Left ventricle myocardium inferior (tissue), 1 donor: Measurements from ENCODE around the gene RBM27. TPM values are rescaled to one million over a fixed set of nuclear protein-coding genes. Genes with fewer than 3 reads are reported as not detected.
"Not testable (repeated sequence)": the region's sequence is repeated elsewhere in the genome, so short reads cannot be mapped to it uniquely, and the experiment has no call there.

ENCODE experiments used
- DNase-seq: peaks from one replicate; pipeline ENCODE4 v3.0.0-alpha.2; 2020
- H3K27ac ChIP-seq: fragments of 200-600 bp; replicated peaks from 2 replicates; pipeline ENCODE4 v1.8.0; 2021
- H3K27me3 ChIP-seq: fragments of 200-600 bp; 2 replicates; pipeline ENCODE4 v1.8.0; 2021; ENCODE audit warnings: low read depth
- H3K36me3 ChIP-seq: fragments of 200-600 bp; 2 replicates; pipeline ENCODE4 v1.8.0; 2021
- H3K4me1 ChIP-seq: fragments of 200-600 bp; 2 replicates; pipeline ENCODE4 v1.8.0; 2021
- H3K4me3 ChIP-seq: fragments of 200-600 bp; 2 replicates; pipeline ENCODE4 v1.8.0; 2021; ENCODE audit warnings: mild to moderate bottlenecking, moderate library complexity
- H3K9me3 ChIP-seq: fragments of 200-600 bp; replicated peaks from 2 replicates; pipeline ENCODE4 v1.8.0; 2021
- intact Hi-C: fragments of 100-400 bp; cut with micrococcal nuclease; formaldehyde crosslinking; loops from one replicate; pipeline ENCODE4 v1.11.0; 2022
- total RNA-seq: library from RNA; stranded (reverse); fragmentation: NEBNext Ultra II Directional; extraction: Animal tissue kit (Norgen Biotek cat#: 25700); gene quantifications from one replicate; pipeline ENCODE4 v1.2.1, GENCODE V29; 2021
- TF ChIP-seq, protein P1 (sequence below): fragments of 200-600 bp; IDR thresholded peaks from 2 replicates; pipeline ENCODE4 v1.8.0; 2021; ENCODE audit warnings: antibody characterized with exemption, mild to moderate bottlenecking, borderline replicate concordance
- donor health status: DM: no; HTN: yes; CAD: no; lungs with severe emphysema.

Gene RBM27
- total RNA-seq, 1 donor from 2014 or later: 15.9 TPM

DNA sequence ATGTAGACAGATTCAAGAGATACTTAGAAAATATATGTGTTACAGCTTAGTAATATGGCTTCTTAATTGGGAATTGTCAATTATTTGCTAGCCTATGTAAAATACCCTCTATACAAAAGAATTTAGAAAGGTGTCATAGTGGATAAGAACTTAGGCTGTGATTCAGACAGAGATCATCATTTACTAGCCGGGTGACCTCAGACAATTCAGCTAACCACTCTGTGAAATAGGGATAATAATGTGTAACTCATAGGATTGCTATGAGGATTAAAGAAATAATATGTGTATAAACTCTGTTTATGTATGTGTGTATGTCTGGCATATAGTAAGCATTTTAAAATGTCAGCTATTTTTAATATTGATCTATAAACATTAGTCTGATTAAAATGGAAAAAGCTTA lies 15.0 kb upstream of the RBM27 start:
- Histone ChIP-seq H3K4me1 (peaks cover 2% of the 10 kb centered on the region), H3K27me3 (peaks cover 6% of the 10 kb centered on the region), H3K36me3 (no peaks in the 10 kb centered on the region), H3K27ac (no peak overlapping the region), H3K9me3 (no peaks in the 10 kb centered on the region), H3K4me3 (no peak overlapping the region)
- DNase-seq: no peak
- intact Hi-C loops: no loop called here
- TF ChIP-seq, protein P1, sequence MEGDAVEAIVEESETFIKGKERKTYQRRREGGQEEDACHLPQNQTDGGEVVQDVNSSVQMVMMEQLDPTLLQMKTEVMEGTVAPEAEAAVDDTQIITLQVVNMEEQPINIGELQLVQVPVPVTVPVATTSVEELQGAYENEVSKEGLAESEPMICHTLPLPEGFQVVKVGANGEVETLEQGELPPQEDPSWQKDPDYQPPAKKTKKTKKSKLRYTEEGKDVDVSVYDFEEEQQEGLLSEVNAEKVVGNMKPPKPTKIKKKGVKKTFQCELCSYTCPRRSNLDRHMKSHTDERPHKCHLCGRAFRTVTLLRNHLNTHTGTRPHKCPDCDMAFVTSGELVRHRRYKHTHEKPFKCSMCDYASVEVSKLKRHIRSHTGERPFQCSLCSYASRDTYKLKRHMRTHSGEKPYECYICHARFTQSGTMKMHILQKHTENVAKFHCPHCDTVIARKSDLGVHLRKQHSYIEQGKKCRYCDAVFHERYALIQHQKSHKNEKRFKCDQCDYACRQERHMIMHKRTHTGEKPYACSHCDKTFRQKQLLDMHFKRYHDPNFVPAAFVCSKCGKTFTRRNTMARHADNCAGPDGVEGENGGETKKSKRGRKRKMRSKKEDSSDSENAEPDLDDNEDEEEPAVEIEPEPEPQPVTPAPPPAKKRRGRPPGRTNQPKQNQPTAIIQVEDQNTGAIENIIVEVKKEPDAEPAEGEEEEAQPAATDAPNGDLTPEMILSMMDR: no peak

DNA sequence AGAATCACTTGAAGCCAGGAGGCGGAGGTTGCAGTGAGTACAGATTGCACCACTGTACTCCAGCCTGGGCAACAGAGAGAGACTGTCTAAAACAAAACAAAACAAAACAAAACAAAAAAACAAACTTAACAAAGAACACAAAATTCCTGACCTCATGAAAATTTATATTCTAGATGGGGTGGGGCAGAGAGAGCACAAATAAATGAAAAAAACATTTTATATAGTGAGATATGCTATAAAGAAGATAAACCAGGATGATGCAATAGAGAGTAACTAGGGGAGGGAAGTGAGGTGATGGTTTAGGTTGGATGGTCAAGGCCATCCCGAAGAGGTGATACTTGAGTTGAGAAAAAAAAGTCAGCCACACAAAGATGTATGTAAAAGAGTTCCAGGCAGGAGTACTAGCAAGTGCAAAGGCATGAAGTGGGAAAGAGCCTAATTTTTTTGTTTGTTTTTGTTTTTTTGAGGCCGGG lies 10.8 kb upstream of the RBM27 start:
- H3K4me3 ChIP-seq: no peak overlapping the region
- TF ChIP-seq, protein P1: no peak
- no peaks in the 10 kb centered on the region for H3K4me1 ChIP-seq
- peaks cover 6% of the 10 kb centered on the region for H3K27me3 ChIP-seq
- no peak for DNase-seq
- H3K36me3 ChIP-seq: no peaks in the 10 kb centered on the region
- intact Hi-C loops: no loop called here
- H3K27ac ChIP-seq: no peak overlapping the region
- no peaks in the 10 kb centered on the region for H3K9me3 ChIP-seq

DNA sequence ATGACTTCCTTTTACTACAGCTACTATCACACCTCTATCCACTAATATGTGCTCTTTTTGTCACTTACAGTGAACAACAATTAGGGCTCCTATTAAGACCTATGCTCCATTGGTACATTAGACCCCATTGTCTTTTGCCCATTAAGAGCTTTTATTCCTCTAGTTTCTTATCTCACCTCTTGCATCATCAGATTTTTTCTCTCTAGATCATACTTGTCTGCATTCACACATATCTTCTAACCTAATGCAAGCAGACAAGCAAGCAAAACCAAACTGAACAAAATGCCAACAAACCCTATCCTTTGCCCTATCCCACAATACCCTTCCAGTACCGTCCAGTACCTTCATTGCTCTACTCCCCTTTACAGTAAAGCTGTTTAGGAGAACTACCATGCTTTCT lies 10.1 kb upstream of the RBM27 start:
- Histone ChIP-seq H3K4me3 (no peak overlapping the region), H3K27ac (no peak overlapping the region), H3K36me3 (no peaks in the 10 kb centered on the region), H3K9me3 (no peaks in the 10 kb centered on the region), H3K27me3 (peaks cover 6% of the 10 kb centered on the region), H3K4me1 (no peaks in the 10 kb centered on the region)
- intact Hi-C loops: no loop called here
- TF ChIP-seq, protein P1: no peak
- DNase-seq: no peak

DNA sequence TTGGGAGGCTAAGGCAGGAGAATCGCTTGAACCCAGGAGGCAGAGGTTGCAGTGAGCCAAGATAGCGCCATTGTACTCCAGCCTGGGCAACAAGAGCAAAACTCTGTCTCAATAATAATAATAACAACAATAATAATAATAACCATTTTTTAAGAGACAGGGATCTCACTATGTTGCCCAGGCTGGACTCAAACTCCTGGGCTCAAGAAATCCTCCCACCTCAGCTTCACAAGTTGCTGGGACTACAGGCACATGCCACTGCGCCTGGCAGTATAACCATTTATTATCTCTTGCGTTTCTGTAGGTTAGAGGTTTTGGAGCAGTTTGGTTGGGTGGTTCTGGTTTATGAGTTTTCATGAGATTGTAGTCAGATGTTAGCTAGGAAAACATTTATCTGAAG lies 8.4 kb upstream of the RBM27 start:
- H3K9me3 ChIP-seq, H3K4me1 ChIP-seq, H3K36me3 ChIP-seq, H3K27ac ChIP-seq, H3K4me3 ChIP-seq, DNase-seq, H3K27me3 ChIP-seq, intact Hi-C loops: not testable (repeated sequence)

DNA sequence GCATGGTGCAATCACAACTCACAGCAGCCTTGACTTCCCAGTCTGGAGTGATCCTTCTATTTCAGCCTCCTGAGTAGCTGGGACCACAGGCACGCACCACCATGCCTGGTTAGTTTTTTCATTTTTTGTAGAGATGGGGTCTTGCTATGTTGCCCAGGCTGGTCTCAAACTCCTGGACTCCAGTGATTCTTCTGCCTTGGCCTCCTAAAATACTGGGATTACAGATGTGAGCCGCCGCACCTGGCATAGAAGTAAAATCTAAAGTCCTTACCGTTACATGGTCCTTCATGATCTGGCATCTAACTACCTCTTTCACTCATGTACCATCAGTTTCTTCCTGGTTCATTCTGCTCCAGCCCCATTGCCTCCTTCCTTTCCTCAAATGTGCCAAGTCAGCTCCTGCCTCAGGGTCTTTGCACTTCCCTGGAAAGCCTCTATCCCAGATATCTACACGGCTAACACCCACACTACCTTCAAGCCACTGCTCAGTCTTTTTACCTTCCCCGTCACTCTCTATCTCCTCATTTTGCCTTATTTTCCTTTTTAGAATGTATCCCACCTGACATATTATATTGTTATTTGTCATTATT lies 6.9 kb upstream of the RBM27 start:
- TF ChIP-seq, protein P1: no peak
- Histone ChIP-seq H3K4me1 (no peaks in the 10 kb centered on the region), H3K36me3 (no peaks in the 10 kb centered on the region), H3K4me3 (no peak overlapping the region), H3K27me3 (no peaks in the 10 kb centered on the region), H3K9me3 (no peaks in the 10 kb centered on the region), H3K27ac (no peak overlapping the region)
- DNase-seq: no peak
- intact Hi-C loops: no loop called here

DNA sequence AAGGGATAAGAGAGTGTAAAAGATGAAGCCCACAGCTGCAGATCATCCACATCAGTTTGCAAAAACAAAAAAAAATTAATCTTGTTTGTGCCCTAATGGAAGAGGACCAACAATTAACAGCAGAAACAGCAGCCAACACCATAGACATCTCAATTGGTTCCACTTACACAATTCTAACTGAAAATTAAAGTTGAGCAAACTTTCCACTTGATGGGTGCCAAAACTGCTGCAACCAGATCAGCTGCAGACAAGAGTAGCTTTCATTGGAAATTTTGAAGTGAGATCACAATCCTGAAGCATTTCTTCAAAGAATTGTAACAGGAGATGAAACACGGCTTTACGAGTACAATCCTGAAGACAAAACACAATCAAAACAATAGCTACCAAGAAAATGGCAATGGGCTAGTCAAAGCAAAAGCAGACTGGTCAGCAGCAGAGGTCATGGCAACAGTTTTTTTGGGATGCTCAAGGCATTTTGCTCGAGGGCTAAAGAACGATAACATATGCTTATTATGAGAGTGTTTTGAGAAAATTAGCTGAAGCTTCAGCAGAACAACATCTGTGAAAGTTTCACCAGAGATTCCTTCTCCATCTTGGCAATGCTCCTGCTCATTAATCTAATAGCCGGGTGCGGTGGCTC lies 4.1 kb upstream of the RBM27 start:
- TF ChIP-seq, protein P1: no peak
- Histone ChIP-seq H3K27me3 (no peaks in the 10 kb centered on the region), H3K4me3 (no peak overlapping the region), H3K36me3 (no peaks in the 10 kb centered on the region), H3K4me1 (peaks cover 16% of the 10 kb centered on the region), H3K27ac (no peak overlapping the region), H3K9me3 (no peaks in the 10 kb centered on the region)
- intact Hi-C loops: no loop called here
- DNase-seq: no peak

DNA sequence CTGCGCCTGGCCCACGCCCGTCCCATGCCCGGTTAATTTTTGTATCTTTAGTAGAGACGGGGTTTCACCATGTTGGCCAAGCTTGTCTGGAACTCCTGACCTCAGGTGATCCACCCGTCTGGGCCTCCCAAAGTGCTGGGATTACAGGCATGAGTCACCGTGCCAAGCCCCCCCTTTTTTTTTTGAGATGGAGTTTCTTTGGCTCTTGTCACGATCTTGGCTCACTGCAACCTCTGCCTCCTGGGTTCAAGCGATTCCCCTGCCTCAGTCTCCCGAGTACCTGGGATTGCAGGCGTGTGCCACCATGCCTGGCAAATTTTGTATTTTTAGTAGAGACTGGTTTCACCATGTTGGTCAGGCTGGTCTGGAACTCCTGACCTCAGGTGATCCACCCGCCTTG lies 1.6 kb upstream of the RBM27 start:
- H3K4me3 ChIP-seq, H3K9me3 ChIP-seq, H3K27me3 ChIP-seq, H3K27ac ChIP-seq, H3K36me3 ChIP-seq, intact Hi-C loops, DNase-seq: not testable (repeated sequence)
- peaks cover 41% of the 10 kb centered on the region for H3K4me1 ChIP-seq
